SKM-1 (cell line): Measurements from ENCODE around the gene CEACAM20.
"Not testable (repeated sequence)": the region's sequence is repeated elsewhere in the genome, so short reads cannot be mapped to it uniquely, and the experiment has no call there.

Experiments
- DNase-seq: peaks from one replicate; lab custom pipeline; 2025; ENCODE audit not compliant: unreplicated experiment; lab: John Stamatoyannopoulos, UW

The CEACAM20 gene

GRCh38 chr19:44549507-44549906, 20.0 kb upstream of the CEACAM20 start:
- no peak for DNase-seq

GRCh38 chr19:44548736-44549135, 19.3 kb upstream of the CEACAM20 start:
- no peak for DNase-seq

- no peak for DNase-seq
Observed at GRCh38 chr19:44544031-44544430, 14.6 kb upstream of the CEACAM20 start.

- DNase-seq: no peak
Observed at GRCh38 chr19:44542671-44543070, 13.2 kb upstream of the CEACAM20 start.

- DNase-seq: no peak
Observed at GRCh38 chr19:44540736-44541135, 11.3 kb upstream of the CEACAM20 start.

- no peak for DNase-seq
Observed at GRCh38 chr19:44539991-44540390, 10.5 kb upstream of the CEACAM20 start.

GRCh38 chr19:44539236-44539826, 9.9 kb upstream of the CEACAM20 start:
- no peak for DNase-seq

- DNase-seq: not testable (repeated sequence)
Observed at GRCh38 chr19:44535361-44535760, 5.9 kb upstream of the CEACAM20 start.

- no peak for DNase-seq
Observed at GRCh38 chr19:44532819-44533218, 3.3 kb upstream of the CEACAM20 start.

- DNase-seq: no peak
Observed at GRCh38 chr19:44530777-44531176, 1.3 kb upstream of the CEACAM20 start.

- no peak for DNase-seq
Observed at GRCh38 chr19:44527554-44527953, 1.9 kb downstream of the CEACAM20 start.

GRCh38 chr19:44525721-44526430, 3.6 kb downstream of the CEACAM20 start:
- no peak for DNase-seq

- no peak for DNase-seq
Observed at GRCh38 chr19:44521370-44521769, 8.1 kb downstream of the CEACAM20 start.

GRCh38 chr19:44517146-44517545, 12.3 kb downstream of the CEACAM20 start:
- no peak for DNase-seq

GRCh38 chr19:44515907-44516306, 13.6 kb downstream of the CEACAM20 start:
- no peak for DNase-seq

- DNase-seq: no peak
Observed at GRCh38 chr19:44515031-44515430, 14.4 kb downstream of the CEACAM20 start.

GRCh38 chr19:44512326-44513298, 16.9 kb downstream of the CEACAM20 start:
- no peak for DNase-seq

- DNase-seq: no peak
Observed at GRCh38 chr19:44509478-44509877, 20.0 kb downstream of the CEACAM20 start.

GRCh38 chr19:44499962-44500949, 29.2 kb downstream of the CEACAM20 start, which contains the start of gene ZNF180:
Gene ZNF180 (minus strand): TSS chr19:44500522. CDS start chr19:44497334, 3,188 bp downstream.
- peak; percentile 48 for DNase-seq

GRCh38 chr19:44499559-44499958, 29.9 kb downstream of the CEACAM20 start:
- DNase-seq: no peak
